Prostate gland (tissue), 2 donors: ENCODE measurements around the gene STAT5B. TPM values are rescaled to one million over a fixed set of nuclear protein-coding genes. Genes with fewer than 3 reads are reported as not detected.

Experiments used
- DNase-seq: peaks from one replicate; pipeline ENCODE4 v3.0.0-alpha.2; 2019; ENCODE audit warnings: low spot score
- H3K27ac ChIP-seq, 2 donors: fragments of 200-600 bp; sonication (generic); 2 replicates each; pipeline ENCODE4 v1.5.1; 2017 to 2019
- H3K27me3 ChIP-seq: fragments of 200-600 bp; sonication (generic); replicated peaks from 2 replicates; pipeline ENCODE4 v1.5.1; 2019; ENCODE audit not compliant: insufficient read depth
- H3K36me3 ChIP-seq, 2 donors: fragments of 200-600 bp; sonication (generic); 1 replicate in 1 of 2; 2 replicates in 1 of 2; pipeline versions ENCODE4 v1.5.1 to v1.8.1; 2017 to 2019
- H3K4me1 ChIP-seq: fragments of 200-600 bp; sonication (generic); replicated peaks from 2 replicates; pipeline ENCODE4 v1.5.1; 2019
- H3K4me3 ChIP-seq, 2 donors: fragments of 200-600 bp; sonication (generic); 2 replicates each; pipeline ENCODE4 v1.5.1; 2017 to 2019
- H3K9me3 ChIP-seq: fragments of 200-600 bp; sonication (generic); 2 replicates; pipeline ENCODE4 v1.5.1; 2017
- CTCF ChIP-seq, 4 experiments: fragments of 200-600 bp in 2 of 4; fragments of 450-650 bp in 2 of 4; sonication (generic) in 2 of 4; IDR thresholded peaks; 1 replicate in 3 of 4; 2 replicates in 1 of 4; pipeline ENCODE4 v1.5.1; 2016 to 2019; ENCODE audit warnings: antibody characterized with exemption in 4 of 4, mild to moderate bottlenecking in 2 of 4, moderate library complexity in 2 of 4
- POLR2A ChIP-seq: fragments of 450-650 bp; IDR thresholded peaks from one replicate; pipeline ENCODE4 v1.6.1; 2016; ENCODE audit warnings: antibody characterized with exemption, mild to moderate bottlenecking
- POLR2AphosphoS5 ChIP-seq: sonication (generic); formaldehyde crosslinking; IDR thresholded peaks from one replicate; pipeline ENCODE4 v1.6.1; 2017; ENCODE audit warnings: antibody characterized with exemption
- WGBS: methylation state at CpG from one replicate; pipeline ENCODE4 v1.1.5; 2018; 5-methylcytosine and 5-hydroxymethylcytosine counted together
- intact Hi-C: fragments of 100-400 bp; cut with DNase I; formaldehyde crosslinking; loops from one replicate; pipeline ENCODE4 v1.14.2; 2022
- total RNA-seq, 2 donors: library from RNA; depleted of rRNA; stranded (reverse); fragments of >200 nt; gene quantifications; one replicate each; pipeline ENCODE4 v1.1.0, GENCODE V29; 2016

The STAT5B gene
- total RNA-seq: 10 to 100 TPM; 58.0 to 83.8 TPM

- Histone ChIP-seq H3K4me1 (no peaks in the 10 kb centered on the region), H3K27ac (peak within 1 kb of the TSS; percentile 79 to 86), H3K36me3 (no peaks in the 10 kb centered on the region), H3K27me3 (no peaks in the 10 kb centered on the region), H3K9me3 (no peaks in the 10 kb centered on the region), H3K4me3 (peak within 1 kb of the TSS; percentile 88)
- intact Hi-C loops: no loop called here
- WGBS: 0% methylated on average over 8 of the region's 47 CpGs
- TF ChIP-seq CTCF (IDR thresholded peaks at IDR 0.05) (no peak), POLR2A (peak; percentile 12)
- peak; percentile 64 for DNase-seq
These were observed at the start of gene STAT5B for GRCh38 chr17:42276359-42276608. TSS of gene STAT5B (minus strand) at chr17:42276391. CDS start at chr17:42232127, 44,264 bp downstream.

GRCh38 chr17:42325026-42325425, 48.8 kb upstream of the STAT5B start:
- H3K36me3 ChIP-seq: no peaks in the 10 kb centered on the region
- intact Hi-C loops: loop anchor here (2.0 to 5.0 kb wide), 2 partner anchors 62 to 202 kb away; partner anchors contain the start of gene STAT3
- H3K27ac ChIP-seq: peak overlapping the region; percentile 21 to 64
- no peaks in the 10 kb centered on the region for H3K27me3 ChIP-seq
- no peaks in the 10 kb centered on the region for H3K9me3 ChIP-seq
- no peaks in the 10 kb centered on the region for H3K4me1 ChIP-seq
- WGBS: 41% methylated on average over 7 of the region's 7 CpGs
- peak; percentile 43 for DNase-seq
- no peak overlapping the region for H3K4me3 ChIP-seq
- TF ChIP-seq POLR2A: no peak
- TF ChIP-seq POLR2AphosphoS5: peak; percentile 46
- no peak for TF ChIP-seq CTCF (IDR thresholded peaks at IDR 0.05)

GRCh38 chr17:42323268-42323773, 47.1 kb upstream of the STAT5B start:
- Histone ChIP-seq H3K4me1 (no peaks in the 10 kb centered on the region), H3K9me3 (no peaks in the 10 kb centered on the region), H3K27me3 (no peaks in the 10 kb centered on the region), H3K36me3 (peaks cover 0 to 2% of the 10 kb centered on the region in 2 donors), H3K27ac (peak overlapping the region in 1 of 2 donors; percentile 64), H3K4me3 (no peak overlapping the region)
- DNase-seq: no peak
- intact Hi-C loops: loop anchor here (2.0 to 5.0 kb wide), 2 partner anchors 79 to 189 kb away; no protein-coding TSS in a partner anchor
- no peak for TF ChIP-seq POLR2AphosphoS5
- TF ChIP-seq CTCF (IDR thresholded peaks at IDR 0.05): no peak
- no peak for TF ChIP-seq POLR2A
- WGBS: 78% methylated on average over 5 of the region's 5 CpGs

- Histone ChIP-seq H3K4me3 (no peak overlapping the region), H3K27me3 (no peaks in the 10 kb centered on the region), H3K4me1 (no peaks in the 10 kb centered on the region), H3K27ac (peak overlapping the region in 1 of 2 donors; percentile 64), H3K36me3 (peaks cover 0 to 2% of the 10 kb centered on the region in 2 donors), H3K9me3 (no peaks in the 10 kb centered on the region)
- WGBS: 37% methylated on average over 10 of the region's 10 CpGs
- no peak for TF ChIP-seq POLR2A
- TF ChIP-seq CTCF (IDR thresholded peaks at IDR 0.05): peak; percentile 98 to 100 (median 100)
- TF ChIP-seq POLR2AphosphoS5: peak; percentile 90
- DNase-seq: peak; percentile 95
- intact Hi-C loops: loop anchor here (2.0 to 5.0 kb wide), 2 partner anchors 80 to 190 kb away; no protein-coding TSS in a partner anchor
These were observed 46.4 kb upstream of the STAT5B start for GRCh38 chr17:42322382-42323267.
